GM11168 (cell line): ENCODE data around the gene TSGA10IP.
"Not testable (repeated sequence)": the region's sequence is repeated elsewhere in the genome, so short reads cannot be mapped to it uniquely, and the experiment has no call there.

Experiments used
- in situ Hi-C: fragments of 300-500 bp; cut with MboI; formaldehyde crosslinking; loops from one replicate; pipeline ENCODE4 v1.12.0; 2022; ENCODE audit warnings: low sequenced_read_pairs; ENCODE audit not compliant: unreplicated experiment

TSGA10IP gene

GRCh38 chr11:65945941-65946558 is 770 bp downstream of the TSGA10IP start:
- in situ Hi-C loops: no loop called here

GRCh38 chr11:65946655-65947054 is 1.4 kb downstream of the TSGA10IP start:
- in situ Hi-C loops: no loop called here

- in situ Hi-C loops: no loop called here
Observed at GRCh38 chr11:65947133-65947532, 1.9 kb downstream of the TSGA10IP start.

GRCh38 chr11:65947603-65948125 is 2.4 kb downstream of the TSGA10IP start:
- in situ Hi-C loops: no loop called here

GRCh38 chr11:65950711-65951110 is 5.4 kb downstream of the TSGA10IP start:
- in situ Hi-C loops: not testable (repeated sequence)

GRCh38 chr11:65951641-65952040 is 6.4 kb downstream of the TSGA10IP start:
- in situ Hi-C loops: not testable (repeated sequence)

- in situ Hi-C loops: no loop called here
Observed at GRCh38 chr11:65952052-65952521, 6.8 kb downstream of the TSGA10IP start.

- in situ Hi-C loops: no loop called here
Observed at GRCh38 chr11:65953471-65953870, 8.2 kb downstream of the TSGA10IP start.

- in situ Hi-C loops: no loop called here
Observed at GRCh38 chr11:65954771-65955170, 9.5 kb downstream of the TSGA10IP start.

- in situ Hi-C loops: no loop called here
Observed at GRCh38 chr11:65958291-65958690, 13.0 kb downstream of the TSGA10IP start.

GRCh38 chr11:65958774-65959420 is 13.6 kb downstream of the TSGA10IP start:
- in situ Hi-C loops: no loop called here

GRCh38 chr11:65960824-65961266 is 15.6 kb downstream of the TSGA10IP start:
- in situ Hi-C loops: no loop called here

GRCh38 chr11:65961267-65962140 is 16.2 kb downstream of the TSGA10IP start, which contains the start of gene SART1:
TSS of gene SART1 (plus strand) at chr11:65961734. CDS start at chr11:65961781, 47 bp downstream.
- in situ Hi-C loops: no loop called here

GRCh38 chr11:65962141-65962564 is 16.9 kb downstream of the TSGA10IP start:
- in situ Hi-C loops: no loop called here

- in situ Hi-C loops: no loop called here
Observed at GRCh38 chr11:65964906-65965305, 19.6 kb downstream of the TSGA10IP start.

- in situ Hi-C loops: no loop called here
Observed at GRCh38 chr11:65965986-65966762, 20.9 kb downstream of the TSGA10IP start.

GRCh38 chr11:65967329-65967934 is 22.2 kb downstream of the TSGA10IP start:
- in situ Hi-C loops: no loop called here

GRCh38 chr11:65968600-65969482 is 23.6 kb downstream of the TSGA10IP start:
- in situ Hi-C loops: no loop called here
